ENCODE data around the gene CCDC142. TPM values are rescaled to one million over a fixed set of nuclear protein-coding genes. Genes with fewer than 3 reads are reported as not detected.

CCDC142 gene
- total and polyA plus RNA-seq, 10 of the 15 experiments (the other 5 are each of a cell fraction or from before 2014, with no cell fraction given) = 0.93 to 16.9 (median 9.0) TPM

DNA sequence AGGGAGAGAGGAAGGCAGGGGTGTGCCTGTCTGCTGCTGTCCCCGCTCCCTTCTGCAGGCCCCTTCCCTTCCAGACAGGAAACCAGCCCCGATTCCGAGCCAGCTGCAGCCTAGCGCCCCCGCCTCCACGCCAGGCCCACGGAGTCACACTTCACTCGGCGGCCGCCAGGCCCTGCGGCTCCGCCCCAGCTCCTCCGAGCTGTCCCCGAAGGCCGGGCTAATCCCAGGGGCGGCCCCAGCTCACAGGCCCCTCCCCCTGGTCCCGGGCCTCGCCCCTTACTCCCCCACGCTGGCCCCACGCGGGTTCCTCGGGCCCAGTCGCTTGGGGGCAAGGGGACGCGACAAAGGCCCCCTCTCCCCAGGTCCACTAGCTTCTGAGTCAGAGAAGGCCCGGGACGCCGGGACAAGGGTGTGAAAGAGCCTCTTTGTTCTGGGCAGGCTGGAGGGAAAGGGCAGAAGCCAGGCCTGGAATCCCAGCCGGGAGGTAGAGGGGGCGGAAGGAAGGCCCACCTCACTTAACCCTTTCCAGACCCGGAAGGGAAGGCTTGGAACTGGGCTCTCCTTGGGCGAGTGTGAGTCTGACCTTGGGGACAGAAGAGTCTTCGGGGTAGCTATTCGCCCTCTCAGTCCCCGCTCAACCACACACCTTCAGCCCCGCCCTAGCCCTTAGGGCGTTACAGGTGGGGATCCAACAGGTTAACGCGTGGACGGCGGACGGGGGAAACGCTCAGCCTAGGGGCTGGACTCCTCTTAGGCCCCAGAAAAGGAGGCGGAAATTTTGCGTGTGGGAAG, 42.2 kb downstream of the CCDC142 start (continued):
- peak; percentile 54; the same call in 1 of the 2 replicates for TF ChIP-seq POLR2AphosphoS5 (IDR thresholded peaks at IDR 0.05; ENCODE audit: low read length)
- TF ChIP-seq, protein P1, sequence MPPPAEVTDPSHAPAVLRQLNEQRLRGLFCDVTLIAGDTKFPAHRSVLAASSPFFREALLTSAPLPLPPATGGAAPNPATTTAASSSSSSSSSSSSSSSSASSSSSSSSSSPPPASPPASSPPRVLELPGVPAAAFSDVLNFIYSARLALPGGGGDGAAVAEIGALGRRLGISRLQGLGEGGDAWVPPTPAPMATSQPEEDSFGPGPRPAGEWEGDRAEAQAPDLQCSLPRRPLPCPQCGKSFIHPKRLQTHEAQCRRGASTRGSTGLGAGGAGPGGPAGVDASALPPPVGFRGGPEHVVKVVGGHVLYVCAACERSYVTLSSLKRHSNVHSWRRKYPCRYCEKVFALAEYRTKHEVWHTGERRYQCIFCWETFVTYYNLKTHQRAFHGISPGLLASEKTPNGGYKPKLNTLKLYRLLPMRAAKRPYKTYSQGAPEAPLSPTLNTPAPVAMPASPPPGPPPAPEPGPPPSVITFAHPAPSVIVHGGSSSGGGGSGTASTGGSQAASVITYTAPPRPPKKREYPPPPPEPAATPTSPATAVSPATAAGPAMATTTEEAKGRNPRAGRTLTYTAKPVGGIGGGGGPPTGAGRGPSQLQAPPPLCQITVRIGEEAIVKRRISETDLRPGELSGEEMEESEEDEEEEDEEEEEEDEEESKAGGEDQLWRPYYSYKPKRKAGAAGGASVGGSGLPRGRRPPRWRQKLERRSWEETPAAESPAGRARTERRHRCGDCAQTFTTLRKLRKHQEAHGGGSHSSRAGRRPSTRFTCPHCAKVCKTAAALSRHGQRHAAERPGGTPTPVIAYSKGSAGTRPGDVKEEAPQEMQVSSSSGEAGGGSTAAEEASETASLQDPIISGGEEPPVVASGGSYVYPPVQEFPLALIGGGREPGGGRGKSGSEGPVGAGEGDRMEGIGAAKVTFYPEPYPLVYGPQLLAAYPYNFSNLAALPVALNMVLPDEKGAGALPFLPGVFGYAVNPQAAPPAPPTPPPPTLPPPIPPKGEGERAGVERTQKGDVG (CRISPR knock-in tag; IDR thresholded peaks at IDR 0.05) = no peak
- no peak for TF ChIP-seq RAD51 (IDR thresholded peaks at IDR 0.05)
- peak; percentile 45; the same call in 1 of the 2 replicates for TF ChIP-seq CHD2 (IDR thresholded peaks at IDR 0.05; ENCODE audit: borderline replicate concordance, low read depth, low read length)
- peak; percentile 27 to 86; a peak in 3 of 4 replicates for TF ChIP-seq BHLHE40 (IDR thresholded peaks at IDR 0.05; ENCODE audit: borderline replicate concordance in 1 of 2, low read depth in 2 of 2, low read length in 1 of 2)
- TF ChIP-seq SKIL (IDR thresholded peaks at IDR 0.05; ENCODE audit: low read depth, poor library complexity, severe bottlenecking) = no peak
- TF ChIP-seq, protein P2, sequence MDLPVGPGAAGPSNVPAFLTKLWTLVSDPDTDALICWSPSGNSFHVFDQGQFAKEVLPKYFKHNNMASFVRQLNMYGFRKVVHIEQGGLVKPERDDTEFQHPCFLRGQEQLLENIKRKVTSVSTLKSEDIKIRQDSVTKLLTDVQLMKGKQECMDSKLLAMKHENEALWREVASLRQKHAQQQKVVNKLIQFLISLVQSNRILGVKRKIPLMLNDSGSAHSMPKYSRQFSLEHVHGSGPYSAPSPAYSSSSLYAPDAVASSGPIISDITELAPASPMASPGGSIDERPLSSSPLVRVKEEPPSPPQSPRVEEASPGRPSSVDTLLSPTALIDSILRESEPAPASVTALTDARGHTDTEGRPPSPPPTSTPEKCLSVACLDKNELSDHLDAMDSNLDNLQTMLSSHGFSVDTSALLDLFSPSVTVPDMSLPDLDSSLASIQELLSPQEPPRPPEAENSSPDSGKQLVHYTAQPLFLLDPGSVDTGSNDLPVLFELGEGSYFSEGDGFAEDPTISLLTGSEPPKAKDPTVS (IDR thresholded peaks at IDR 0.05; ENCODE audit: low read depth, low read length) = no peak
- no peak for TF ChIP-seq ZZZ3 (IDR thresholded peaks at IDR 0.05; ENCODE audit: control insufficient read depth, insufficient read length, low read depth)
- TF ChIP-seq, protein P3, sequence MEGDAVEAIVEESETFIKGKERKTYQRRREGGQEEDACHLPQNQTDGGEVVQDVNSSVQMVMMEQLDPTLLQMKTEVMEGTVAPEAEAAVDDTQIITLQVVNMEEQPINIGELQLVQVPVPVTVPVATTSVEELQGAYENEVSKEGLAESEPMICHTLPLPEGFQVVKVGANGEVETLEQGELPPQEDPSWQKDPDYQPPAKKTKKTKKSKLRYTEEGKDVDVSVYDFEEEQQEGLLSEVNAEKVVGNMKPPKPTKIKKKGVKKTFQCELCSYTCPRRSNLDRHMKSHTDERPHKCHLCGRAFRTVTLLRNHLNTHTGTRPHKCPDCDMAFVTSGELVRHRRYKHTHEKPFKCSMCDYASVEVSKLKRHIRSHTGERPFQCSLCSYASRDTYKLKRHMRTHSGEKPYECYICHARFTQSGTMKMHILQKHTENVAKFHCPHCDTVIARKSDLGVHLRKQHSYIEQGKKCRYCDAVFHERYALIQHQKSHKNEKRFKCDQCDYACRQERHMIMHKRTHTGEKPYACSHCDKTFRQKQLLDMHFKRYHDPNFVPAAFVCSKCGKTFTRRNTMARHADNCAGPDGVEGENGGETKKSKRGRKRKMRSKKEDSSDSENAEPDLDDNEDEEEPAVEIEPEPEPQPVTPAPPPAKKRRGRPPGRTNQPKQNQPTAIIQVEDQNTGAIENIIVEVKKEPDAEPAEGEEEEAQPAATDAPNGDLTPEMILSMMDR (IDR thresholded peaks at IDR 0.05 in 2 of 3, conservative IDR thresholded peaks at IDR 0.05 in 1 of 3; ENCODE audit: control insufficient read depth in 2 of 3, extremely low read depth in 1 of 3, insufficient read depth in 1 of 3, low read depth in 3 of 3, low read length in 3 of 3) = peak in 2 of 3 experiments; percentile 19 to 38; a peak in 3 of 6 replicates
- TF ChIP-seq TCF12 (IDR thresholded peaks at IDR 0.05; ENCODE audit: low read depth, low read length) = peak; percentile 83
- TF ChIP-seq YBX1 (IDR thresholded peaks at IDR 0.05) = no peak
- TF ChIP-seq JUND (IDR thresholded peaks at IDR 0.05; ENCODE audit: low read depth, low read length) = no peak
- TF ChIP-seq LARP7 (IDR thresholded peaks at IDR 0.05) = 0 out of 2 replicates have a peak, but pooled peaks have one; percentile 36
- no peak for TF ChIP-seq ZNF622 (IDR thresholded peaks at IDR 0.05)
- TF ChIP-seq, protein P4, sequence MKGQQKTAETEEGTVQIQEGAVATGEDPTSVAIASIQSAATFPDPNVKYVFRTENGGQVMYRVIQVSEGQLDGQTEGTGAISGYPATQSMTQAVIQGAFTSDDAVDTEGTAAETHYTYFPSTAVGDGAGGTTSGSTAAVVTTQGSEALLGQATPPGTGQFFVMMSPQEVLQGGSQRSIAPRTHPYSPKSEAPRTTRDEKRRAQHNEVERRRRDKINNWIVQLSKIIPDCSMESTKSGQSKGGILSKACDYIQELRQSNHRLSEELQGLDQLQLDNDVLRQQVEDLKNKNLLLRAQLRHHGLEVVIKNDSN (IDR thresholded peaks at IDR 0.05; ENCODE audit: borderline replicate concordance, extremely low read length, insufficient read depth, low read depth, low read length) = no peak
- TF ChIP-seq IKZF2 (IDR thresholded peaks at IDR 0.05) = peak in 1 of 2 experiments; percentile 41; a peak in 2 of 4 replicates
- TF ChIP-seq KLF5 (IDR thresholded peaks at IDR 0.05; ENCODE audit: partially characterized antibody) = no peak
- no peak for TF ChIP-seq ESRRA (IDR thresholded peaks at IDR 0.05; ENCODE audit: low read length)
- TF ChIP-seq SPI1 (IDR thresholded peaks at IDR 0.05; ENCODE audit: borderline replicate concordance, insufficient read depth, low read depth, low read length) = no peak

All from GM12878 (cell line).